ENCODE measurements around the gene PTCD2.
A peak's percentile ranks its signal among the peaks of the same experiment; 100 is the strongest.

PTCD2 gene

DNA sequence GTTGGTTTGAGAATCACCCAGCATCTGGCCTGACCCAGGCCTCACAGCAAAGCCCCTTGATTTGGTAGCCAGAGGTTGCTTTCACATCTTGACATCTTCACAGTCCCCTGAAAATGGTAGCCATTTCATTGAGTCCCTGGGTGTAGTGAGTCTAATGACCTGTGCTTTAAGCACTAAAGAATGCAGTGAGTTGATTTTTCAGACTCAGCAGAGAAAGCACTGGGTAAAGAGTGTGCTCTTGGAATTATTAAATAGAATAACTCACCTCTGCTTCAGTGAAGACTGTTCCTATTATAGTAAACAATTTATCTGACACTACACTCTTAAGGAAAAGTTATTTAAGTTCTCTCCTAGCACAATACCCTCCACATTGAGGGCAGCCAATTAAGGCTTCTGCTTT, 56.2 kb downstream of the PTCD2 start (continued):
- TF ChIP-seq, protein P1, sequence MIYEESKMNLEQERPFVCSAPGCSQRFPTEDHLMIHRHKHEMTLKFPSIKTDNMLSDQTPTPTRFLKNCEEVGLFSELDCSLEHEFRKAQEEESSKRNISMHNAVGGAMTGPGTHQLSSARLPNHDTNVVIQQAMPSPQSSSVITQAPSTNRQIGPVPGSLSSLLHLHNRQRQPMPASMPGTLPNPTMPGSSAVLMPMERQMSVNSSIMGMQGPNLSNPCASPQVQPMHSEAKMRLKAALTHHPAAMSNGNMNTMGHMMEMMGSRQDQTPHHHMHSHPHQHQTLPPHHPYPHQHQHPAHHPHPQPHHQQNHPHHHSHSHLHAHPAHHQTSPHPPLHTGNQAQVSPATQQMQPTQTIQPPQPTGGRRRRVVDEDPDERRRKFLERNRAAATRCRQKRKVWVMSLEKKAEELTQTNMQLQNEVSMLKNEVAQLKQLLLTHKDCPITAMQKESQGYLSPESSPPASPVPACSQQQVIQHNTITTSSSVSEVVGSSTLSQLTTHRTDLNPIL (CRISPR knock-in tag; IDR thresholded peaks at IDR 0.05; ENCODE audit: low read depth), result no peak
- TF ChIP-seq ESRRG (CRISPR knock-in tag; IDR thresholded peaks at IDR 0.05) (no peak), GLIS3 (CRISPR knock-in tag; IDR thresholded peaks at IDR 0.05) (no peak)
- TF ChIP-seq, protein P2, sequence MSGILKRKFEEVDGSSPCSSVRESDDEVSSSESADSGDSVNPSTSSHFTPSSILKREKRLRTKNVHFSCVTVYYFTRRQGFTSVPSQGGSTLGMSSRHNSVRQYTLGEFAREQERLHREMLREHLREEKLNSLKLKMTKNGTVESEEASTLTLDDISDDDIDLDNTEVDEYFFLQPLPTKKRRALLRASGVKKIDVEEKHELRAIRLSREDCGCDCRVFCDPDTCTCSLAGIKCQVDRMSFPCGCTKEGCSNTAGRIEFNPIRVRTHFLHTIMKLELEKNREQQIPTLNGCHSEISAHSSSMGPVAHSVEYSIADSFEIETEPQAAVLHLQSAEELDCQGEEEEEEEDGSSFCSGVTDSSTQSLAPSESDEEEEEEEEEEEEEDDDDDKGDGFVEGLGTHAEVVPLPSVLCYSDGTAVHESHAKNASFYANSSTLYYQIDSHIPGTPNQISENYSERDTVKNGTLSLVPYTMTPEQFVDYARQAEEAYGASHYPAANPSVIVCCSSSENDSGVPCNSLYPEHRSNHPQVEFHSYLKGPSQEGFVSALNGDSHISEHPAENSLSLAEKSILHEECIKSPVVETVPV (CRISPR knock-in tag; IDR thresholded peaks at IDR 0.05), result no peak

DNA sequence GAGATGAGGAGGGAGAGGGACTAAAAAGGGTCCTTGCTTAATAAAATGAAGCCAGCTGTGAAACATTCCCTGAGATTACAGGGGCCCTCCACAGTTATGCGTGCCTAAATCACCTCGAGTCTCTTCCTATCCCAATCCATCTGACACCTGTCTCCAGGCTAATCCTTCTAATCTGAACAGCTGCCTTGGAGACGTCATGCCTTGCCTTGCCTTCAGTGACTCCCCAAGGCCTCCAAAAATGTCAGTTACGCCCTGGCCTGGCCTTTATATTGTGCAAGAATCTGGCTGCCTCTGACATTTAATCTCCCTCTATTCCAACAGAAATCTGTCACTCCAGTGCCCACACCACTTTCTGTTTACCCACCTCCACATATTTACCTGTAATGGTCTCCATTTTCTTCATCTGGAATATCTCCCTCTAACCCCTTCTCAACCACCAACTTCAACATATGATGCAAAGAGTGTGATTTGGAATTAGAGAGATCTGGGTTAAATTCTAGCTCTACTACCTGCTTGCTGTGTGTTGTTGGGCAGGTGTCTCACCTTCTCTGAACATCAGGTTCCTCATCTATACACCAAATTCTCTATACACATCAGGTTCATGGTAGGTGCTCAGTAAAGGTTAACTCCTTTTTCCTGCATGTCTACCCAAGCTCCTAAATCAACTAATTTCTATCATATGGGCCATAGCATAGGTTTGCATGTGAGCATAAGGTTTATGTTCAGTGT, 57.9 kb downstream of the PTCD2 start:
- TF ChIP-seq ZC3H10 (CRISPR knock-in tag; IDR thresholded peaks at IDR 0.05) (no peak), ZNF70 (CRISPR knock-in tag; IDR thresholded peaks at IDR 0.05) (no peak), ZFP30 (CRISPR knock-in tag; IDR thresholded peaks at IDR 0.05) (no peak), ZFP3 (CRISPR knock-in tag; IDR thresholded peaks at IDR 0.05) (no peak), SNAI2 (CRISPR knock-in tag; IDR thresholded peaks at IDR 0.05) (no peak), TOX (CRISPR knock-in tag; IDR thresholded peaks at IDR 0.05; ENCODE audit: borderline replicate concordance) (no peak), ESRRG (CRISPR knock-in tag; IDR thresholded peaks at IDR 0.05) (no peak), BACH2 (CRISPR knock-in tag; IDR thresholded peaks at IDR 0.05; ENCODE audit: borderline replicate concordance) (no peak), ARNTL (CRISPR knock-in tag; IDR thresholded peaks at IDR 0.05; ENCODE audit: borderline replicate concordance, low read depth) (no peak), TCF4 (CRISPR knock-in tag; IDR thresholded peaks at IDR 0.05; ENCODE audit: borderline replicate concordance) (no peak), ZNF565 (CRISPR knock-in tag; conservative IDR thresholded peaks at IDR 0.05; ENCODE audit: low read depth) (no peak)
- TF ChIP-seq, protein P2 (CRISPR knock-in tag; IDR thresholded peaks at IDR 0.05), result no peak
- TF ChIP-seq, protein P3, sequence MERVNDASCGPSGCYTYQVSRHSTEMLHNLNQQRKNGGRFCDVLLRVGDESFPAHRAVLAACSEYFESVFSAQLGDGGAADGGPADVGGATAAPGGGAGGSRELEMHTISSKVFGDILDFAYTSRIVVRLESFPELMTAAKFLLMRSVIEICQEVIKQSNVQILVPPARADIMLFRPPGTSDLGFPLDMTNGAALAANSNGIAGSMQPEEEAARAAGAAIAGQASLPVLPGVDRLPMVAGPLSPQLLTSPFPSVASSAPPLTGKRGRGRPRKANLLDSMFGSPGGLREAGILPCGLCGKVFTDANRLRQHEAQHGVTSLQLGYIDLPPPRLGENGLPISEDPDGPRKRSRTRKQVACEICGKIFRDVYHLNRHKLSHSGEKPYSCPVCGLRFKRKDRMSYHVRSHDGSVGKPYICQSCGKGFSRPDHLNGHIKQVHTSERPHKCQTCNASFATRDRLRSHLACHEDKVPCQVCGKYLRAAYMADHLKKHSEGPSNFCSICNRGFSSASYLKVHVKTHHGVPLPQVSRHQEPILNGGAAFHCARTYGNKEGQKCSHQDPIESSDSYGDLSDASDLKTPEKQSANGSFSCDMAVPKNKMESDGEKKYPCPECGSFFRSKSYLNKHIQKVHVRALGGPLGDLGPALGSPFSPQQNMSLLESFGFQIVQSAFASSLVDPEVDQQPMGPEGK (CRISPR knock-in tag; IDR thresholded peaks at IDR 0.05; ENCODE audit: borderline replicate concordance), result no peak
- no peak; the same call in 2 of the 3 replicates for ATAC-seq

DNA sequence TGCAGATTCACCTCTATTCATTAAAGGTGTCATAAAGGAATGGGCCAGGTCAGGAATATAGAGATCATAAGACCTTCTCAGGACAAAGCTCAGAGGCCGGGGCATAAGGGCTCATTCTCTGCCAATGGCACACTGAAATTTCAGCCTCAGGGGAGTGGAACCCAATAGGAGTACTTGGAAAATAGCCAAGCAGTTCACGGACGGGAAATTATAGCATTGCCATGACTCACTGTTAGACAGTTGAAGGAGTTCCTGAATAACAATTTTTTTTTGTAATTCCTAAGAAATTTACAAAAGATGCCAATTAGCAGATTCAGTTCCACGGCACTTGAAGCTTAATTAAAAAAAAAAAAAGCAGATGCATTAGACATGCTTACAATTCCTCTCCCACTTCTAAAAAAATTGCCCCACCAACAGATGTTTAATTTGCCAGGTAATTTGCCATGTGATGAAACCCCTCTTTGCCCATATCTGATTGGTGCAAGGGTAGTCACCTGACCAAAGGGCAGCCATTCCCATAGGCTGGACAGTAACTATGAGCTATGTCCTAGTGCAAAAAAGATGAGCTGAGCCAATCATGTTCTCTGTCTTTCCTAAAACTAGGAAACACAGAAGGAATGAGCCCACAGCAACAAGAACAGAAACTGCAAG, 58.6 kb downstream of the PTCD2 start:
- TF ChIP-seq GLIS3 (CRISPR knock-in tag; IDR thresholded peaks at IDR 0.05), result no peak
- no peak for TF ChIP-seq PPARA (CRISPR knock-in tag; IDR thresholded peaks at IDR 0.05; ENCODE audit: borderline replicate concordance)
- TF ChIP-seq ZNF565 (CRISPR knock-in tag; conservative IDR thresholded peaks at IDR 0.05; ENCODE audit: low read depth), result no peak
- TF ChIP-seq, protein P1 (CRISPR knock-in tag; IDR thresholded peaks at IDR 0.05; ENCODE audit: low read depth), result no peak
- TF ChIP-seq TCF4 (CRISPR knock-in tag; IDR thresholded peaks at IDR 0.05; ENCODE audit: borderline replicate concordance), result no peak
- TF ChIP-seq ZFP3 (CRISPR knock-in tag; IDR thresholded peaks at IDR 0.05), result no peak
- TF ChIP-seq ISL1 (CRISPR knock-in tag; IDR thresholded peaks at IDR 0.05), result no peak
- no peak for TF ChIP-seq SNAI2 (CRISPR knock-in tag; IDR thresholded peaks at IDR 0.05)
- ATAC-seq, result peak; percentile 92

DNA sequence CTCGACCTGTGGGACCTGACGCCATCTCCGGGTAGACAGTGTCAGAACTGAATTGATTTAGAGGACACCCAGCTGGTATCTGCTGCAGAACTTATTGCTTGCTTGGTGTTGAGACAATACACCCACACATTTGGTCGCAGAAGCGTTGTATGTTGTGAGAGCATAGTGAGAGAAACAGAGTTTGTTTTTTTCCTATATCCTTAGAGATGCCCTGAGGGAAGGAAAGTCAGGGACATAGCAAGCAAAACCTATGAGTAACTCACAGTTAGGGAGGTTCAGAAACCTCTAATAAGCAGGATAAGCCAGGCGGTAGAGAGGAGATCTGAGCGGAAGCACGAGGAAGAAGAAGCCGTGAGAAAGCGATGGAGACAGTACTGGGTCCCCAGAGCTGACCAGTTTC, 59.8 kb downstream of the PTCD2 start:
- ATAC-seq, result no peak
- TF ChIP-seq ZFP30 (CRISPR knock-in tag; IDR thresholded peaks at IDR 0.05), result no peak
- TF ChIP-seq ISL1 (CRISPR knock-in tag; IDR thresholded peaks at IDR 0.05), result no peak
- no peak for TF ChIP-seq BACH2 (CRISPR knock-in tag; IDR thresholded peaks at IDR 0.05; ENCODE audit: borderline replicate concordance)
- no peak for TF ChIP-seq ZNF8 (CRISPR knock-in tag; IDR thresholded peaks at IDR 0.05)
- TF ChIP-seq RARB (CRISPR knock-in tag; IDR thresholded peaks at IDR 0.05), result no peak
- TF ChIP-seq CSDC2 (CRISPR knock-in tag; IDR thresholded peaks at IDR 0.05), result no peak
- TF ChIP-seq, protein P2 (CRISPR knock-in tag; IDR thresholded peaks at IDR 0.05), result no peak
- no peak for TF ChIP-seq ZNF565 (CRISPR knock-in tag; conservative IDR thresholded peaks at IDR 0.05; ENCODE audit: low read depth)
- TF ChIP-seq SNAI2 (CRISPR knock-in tag; IDR thresholded peaks at IDR 0.05), result no peak
- TF ChIP-seq OSR1 (CRISPR knock-in tag; IDR thresholded peaks at IDR 0.05), result no peak
- no peak for TF ChIP-seq TCF4 (CRISPR knock-in tag; IDR thresholded peaks at IDR 0.05; ENCODE audit: borderline replicate concordance)
- TF ChIP-seq, protein P4, sequence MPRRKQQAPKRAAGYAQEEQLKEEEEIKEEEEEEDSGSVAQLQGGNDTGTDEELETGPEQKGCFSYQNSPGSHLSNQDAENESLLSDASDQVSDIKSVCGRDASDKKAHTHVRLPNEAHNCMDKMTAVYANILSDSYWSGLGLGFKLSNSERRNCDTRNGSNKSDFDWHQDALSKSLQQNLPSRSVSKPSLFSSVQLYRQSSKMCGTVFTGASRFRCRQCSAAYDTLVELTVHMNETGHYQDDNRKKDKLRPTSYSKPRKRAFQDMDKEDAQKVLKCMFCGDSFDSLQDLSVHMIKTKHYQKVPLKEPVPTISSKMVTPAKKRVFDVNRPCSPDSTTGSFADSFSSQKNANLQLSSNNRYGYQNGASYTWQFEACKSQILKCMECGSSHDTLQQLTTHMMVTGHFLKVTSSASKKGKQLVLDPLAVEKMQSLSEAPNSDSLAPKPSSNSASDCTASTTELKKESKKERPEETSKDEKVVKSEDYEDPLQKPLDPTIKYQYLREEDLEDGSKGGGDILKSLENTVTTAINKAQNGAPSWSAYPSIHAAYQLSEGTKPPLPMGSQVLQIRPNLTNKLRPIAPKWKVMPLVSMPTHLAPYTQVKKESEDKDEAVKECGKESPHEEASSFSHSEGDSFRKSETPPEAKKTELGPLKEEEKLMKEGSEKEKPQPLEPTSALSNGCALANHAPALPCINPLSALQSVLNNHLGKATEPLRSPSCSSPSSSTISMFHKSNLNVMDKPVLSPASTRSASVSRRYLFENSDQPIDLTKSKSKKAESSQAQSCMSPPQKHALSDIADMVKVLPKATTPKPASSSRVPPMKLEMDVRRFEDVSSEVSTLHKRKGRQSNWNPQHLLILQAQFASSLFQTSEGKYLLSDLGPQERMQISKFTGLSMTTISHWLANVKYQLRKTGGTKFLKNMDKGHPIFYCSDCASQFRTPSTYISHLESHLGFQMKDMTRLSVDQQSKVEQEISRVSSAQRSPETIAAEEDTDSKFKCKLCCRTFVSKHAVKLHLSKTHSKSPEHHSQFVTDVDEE (CRISPR knock-in tag; IDR thresholded peaks at IDR 0.05), result no peak
- no peak for TF ChIP-seq ZC3H10 (CRISPR knock-in tag; IDR thresholded peaks at IDR 0.05)
- TF ChIP-seq TOX (CRISPR knock-in tag; IDR thresholded peaks at IDR 0.05; ENCODE audit: borderline replicate concordance), result no peak
